Tongue (tissue), 2 donors: Measurements from ENCODE around the gene GNG12. TPM values are rescaled to one million over a fixed set of nuclear protein-coding genes. Genes with fewer than 3 reads are reported as not detected.

Experiments used
- DNase-seq: peaks from one replicate; pipeline ENCODE4 v3.0.0-alpha.2; 2015
- total RNA-seq: library from RNA; depleted of rRNA; stranded (reverse); fragments of >200 nt; gene quantifications from one replicate; pipeline ENCODE4 v1.2.3, GENCODE V29; 2014

Gene GNG12
- 68.1 TPM for total RNA-seq

GRCh38 chr1:67832737-67833601 lies at the start of gene GNG12:
Gene GNG12 (minus strand): TSS chr1:67833467. CDS start chr1:67707686, 125,781 bp downstream.
- DNase-seq, result peak; percentile 81

- no peak for DNase-seq
These were observed 49.1 kb upstream of the GNG12 start for GRCh38 chr1:67882196-67882958.

GRCh38 chr1:67880056-67880601 lies 46.9 kb upstream of the GNG12 start:
- no peak for DNase-seq

GRCh38 chr1:67879485-67879884 lies 46.2 kb upstream of the GNG12 start:
- no peak for DNase-seq

- no peak for DNase-seq
These were observed 41.3 kb upstream of the GNG12 start for GRCh38 chr1:67874501-67875111.

DNA sequence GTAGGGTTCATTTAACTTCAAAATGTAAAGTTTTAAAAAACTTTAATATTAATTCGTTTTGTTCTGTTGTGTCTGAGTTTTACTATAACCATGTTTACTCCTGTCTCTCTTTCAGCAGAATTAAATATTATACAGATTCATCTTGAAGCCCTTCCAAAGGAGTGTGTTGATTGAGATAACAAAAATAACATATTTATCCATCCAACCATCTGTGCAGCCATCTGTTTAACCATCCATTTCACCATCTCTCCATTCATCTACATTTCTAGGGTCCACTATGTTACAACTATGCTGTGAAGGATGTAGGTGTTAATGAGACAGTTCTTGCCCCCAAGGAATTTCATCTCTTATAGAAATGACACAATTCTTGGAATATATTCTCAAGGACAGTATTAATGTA lies 36.0 kb upstream of the GNG12 start:
- no peak for DNase-seq

- no peak for DNase-seq
These were observed 30.4 kb upstream of the GNG12 start for GRCh38 chr1:67863637-67864036.

- no peak for DNase-seq
These were observed 29.4 kb upstream of the GNG12 start for GRCh38 chr1:67862685-67863084.

GRCh38 chr1:67861856-67862516 lies 28.7 kb upstream of the GNG12 start:
- no peak for DNase-seq

GRCh38 chr1:67860776-67861175 lies 27.5 kb upstream of the GNG12 start:
- no peak for DNase-seq

GRCh38 chr1:67856921-67857320 lies 23.7 kb upstream of the GNG12 start:
- DNase-seq, result no peak

DNA sequence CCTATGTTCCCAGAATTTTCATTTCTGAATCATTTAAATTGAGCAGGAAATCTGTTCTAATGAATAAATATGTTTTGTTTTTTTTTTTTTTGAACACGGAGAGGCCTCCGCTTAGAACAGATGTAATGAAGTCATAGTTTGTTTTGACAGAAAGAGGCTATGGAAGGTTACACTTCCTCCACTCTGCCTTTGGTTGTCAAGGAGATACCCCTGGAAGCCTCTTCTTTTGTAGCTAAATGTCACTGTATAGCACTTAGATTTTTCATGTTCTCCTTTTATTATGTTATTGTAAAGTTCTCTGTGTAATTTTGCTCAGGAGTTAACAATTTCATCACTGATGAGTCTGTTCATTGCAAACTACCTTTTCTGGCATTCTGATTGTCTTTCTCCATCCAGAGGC lies 22.7 kb upstream of the GNG12 start:
- peak; percentile 70 for DNase-seq

GRCh38 chr1:67855444-67855843 lies 22.2 kb upstream of the GNG12 start:
- no peak for DNase-seq

DNA sequence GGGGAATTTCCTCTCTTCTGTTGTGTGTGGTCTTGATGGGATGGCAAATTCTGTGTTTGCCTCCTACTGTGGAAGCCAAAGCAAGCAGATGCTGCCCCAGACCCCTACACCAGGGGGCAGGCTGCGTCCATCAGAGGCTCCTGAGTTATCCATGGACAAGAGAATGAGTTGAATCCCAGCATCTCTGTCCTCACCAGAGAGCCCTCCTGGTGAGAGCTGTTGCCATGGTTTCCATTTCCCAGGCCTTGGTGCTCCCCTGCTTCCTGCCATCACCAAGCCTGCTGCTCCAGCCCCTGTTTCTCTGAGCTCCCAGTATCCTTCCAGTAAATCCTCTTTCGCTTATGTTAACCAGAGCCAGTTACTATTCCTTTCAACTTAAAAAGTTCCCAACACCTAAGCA lies 20.4 kb upstream of the GNG12 start:
- DNase-seq, result peak; percentile 64

DNA sequence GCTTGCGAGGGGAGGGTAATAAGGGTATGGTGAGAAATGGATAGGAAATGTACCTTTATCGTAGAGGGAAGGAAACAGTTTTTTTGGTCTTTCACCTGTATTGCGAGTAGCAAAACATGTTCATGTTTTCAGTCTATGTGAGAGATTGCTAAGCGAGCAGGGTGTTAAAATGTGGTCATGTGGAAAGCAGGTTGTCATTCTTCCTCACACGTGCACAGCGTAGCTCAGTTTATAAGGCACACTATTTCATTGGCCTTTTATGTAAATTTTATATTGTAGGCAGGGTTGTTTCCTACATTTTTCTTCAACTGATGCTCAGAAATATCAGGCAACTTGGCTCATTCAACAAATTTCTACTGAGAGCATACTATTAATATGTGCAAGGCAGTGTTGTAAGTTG lies 18.5 kb upstream of the GNG12 start:
- DNase-seq, result no peak

DNA sequence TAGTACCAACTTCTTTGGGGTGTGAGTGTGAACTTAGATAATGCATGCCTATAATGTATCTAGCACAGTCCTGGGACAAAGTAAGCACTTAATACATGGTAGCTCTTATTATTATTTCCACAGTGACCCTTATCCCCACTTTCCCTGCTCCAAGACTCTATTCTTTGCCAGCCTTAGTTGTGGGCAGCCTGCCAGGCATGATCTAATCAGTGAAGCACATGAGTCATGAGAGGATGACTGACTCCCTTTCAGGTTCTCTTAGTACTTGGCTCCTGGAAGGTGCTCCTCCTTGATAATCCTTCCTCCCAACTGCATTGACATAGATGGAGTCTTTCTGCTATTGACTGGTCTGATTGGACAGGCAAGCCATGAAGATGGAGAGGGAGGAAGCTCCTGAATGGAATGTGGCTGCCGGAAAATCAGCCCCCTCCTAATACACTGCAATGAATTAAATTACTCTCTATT lies 17.4 kb upstream of the GNG12 start:
- peak; percentile 80 for DNase-seq

GRCh38 chr1:67850151-67850551 lies 16.9 kb upstream of the GNG12 start:
- DNase-seq, result peak; percentile 76

GRCh38 chr1:67847466-67847865 lies 14.2 kb upstream of the GNG12 start:
- DNase-seq, result no peak

- no peak for DNase-seq
These were observed 13.3 kb upstream of the GNG12 start for GRCh38 chr1:67846538-67846937.

DNA sequence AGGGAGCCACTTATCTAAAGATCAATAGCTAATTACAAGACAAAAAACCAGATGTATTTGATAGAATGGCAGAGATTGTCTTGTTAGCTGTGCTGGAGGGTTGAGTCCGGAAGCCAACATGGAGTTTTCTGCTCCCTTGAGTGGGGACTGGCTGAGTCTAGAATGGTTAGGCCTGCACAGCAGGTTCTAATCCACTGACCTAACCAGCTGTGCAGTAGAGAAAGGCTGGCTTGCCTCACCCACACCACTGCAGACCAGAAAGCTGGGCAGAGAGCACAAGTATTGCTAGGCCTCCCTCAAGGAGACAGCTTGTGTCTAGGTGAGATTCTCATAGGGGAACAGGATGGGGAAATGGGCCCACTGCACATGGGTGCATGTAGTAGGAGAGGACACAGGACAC lies 11.7 kb upstream of the GNG12 start:
- no peak for DNase-seq

- DNase-seq, result no peak
These were observed 10.5 kb upstream of the GNG12 start for GRCh38 chr1:67843746-67844145.

- DNase-seq, result no peak
These were observed 10.1 kb upstream of the GNG12 start for GRCh38 chr1:67843331-67843730.
